HEK293 (cell line): Measurements from ENCODE around the gene DHCR7.
A peak's percentile ranks its signal among the peaks of the same experiment; 100 is the strongest.

Experiments
- CTCF ChIA-PET: fragments of 350-600 bp; formaldehyde crosslinking; extraction: SDS; loops from one replicate; lab custom pipeline; 2021; ENCODE audit warnings: antibody characterized with exemption; lab: Yijun Ruan, JAX
- POLR2A ChIA-PET: fragments of 300-600 bp; formaldehyde crosslinking; extraction: SDS; loops from one replicate; lab custom pipeline; 2020; ENCODE audit warnings: antibody characterized with exemption, inconsistent platforms; lab: Yijun Ruan, JAX
- H3K27ac ChIP-seq: fragments of 200-500 bp; sonication (Bioruptor generic); 2 replicates; pipeline ENCODE4 v1.5.1; 2014; ENCODE audit warnings: low read depth, low read length, control low read depth, inconsistent platforms; ENCODE audit errors: extremely low read depth
- H3K36me3 ChIP-seq, 2 experiments: fragments of 200-500 bp in 1 of 2; sonication (Bioruptor generic) in 1 of 2; 1 replicate in 1 of 2; 2 replicates in 1 of 2; pipeline ENCODE4 v1.5.1; 2014 to 2017; ENCODE audit warnings: inconsistent platforms in 2 of 2, low read length in 2 of 2; ENCODE audit not compliant: control insufficient read depth in 2 of 2, insufficient read depth in 1 of 2
- H3K4me1 ChIP-seq: fragments of 200-500 bp; sonication (Bioruptor generic); 2 replicates; pipeline ENCODE4 v1.5.1; 2014; ENCODE audit warnings: mild to moderate bottlenecking, low read length, inconsistent platforms; ENCODE audit not compliant: control insufficient read depth, insufficient read depth
- H3K4me3 ChIP-seq: 2 replicates; pipeline ENCODE4 v1.5.1; 2011; ENCODE audit warnings: low read depth, mild to moderate bottlenecking, control low read depth, low read length, moderate library complexity
- H3K9me3 ChIP-seq: fragments of 200-500 bp; sonication (Bioruptor generic); 2 replicates; pipeline ENCODE4 v1.5.1; 2014; ENCODE audit warnings: low read depth, low read length, inconsistent platforms; ENCODE audit not compliant: control insufficient read depth, insufficient read depth
- GFI1B ChIP-seq: fragments of 450-650 bp; formaldehyde crosslinking; IDR thresholded peaks from 2 replicates; pipeline ENCODE4 v1.5.1; 2016; ENCODE audit warnings: missing biosample characterization, missing genetic modification characterization
- GLI2 ChIP-seq: fragments of 450-650 bp; formaldehyde crosslinking; IDR thresholded peaks from 2 replicates; pipeline ENCODE4; 2017; ENCODE audit warnings: missing biosample characterization, missing genetic modification characterization, low read depth, borderline replicate concordance
- HOXC10 ChIP-seq: sonication (generic); formaldehyde crosslinking; IDR thresholded peaks from 2 replicates; pipeline ENCODE4 v1.8.1; 2023; ENCODE audit warnings: mild to moderate bottlenecking, missing genetic modification reagents
- KLF7 ChIP-seq: fragments of 450-650 bp; formaldehyde crosslinking; IDR thresholded peaks from 2 replicates; pipeline ENCODE4 v1.5.1; 2016; ENCODE audit warnings: missing biosample characterization, missing genetic modification characterization, borderline replicate concordance
- SALL2 ChIP-seq: fragments of 450-650 bp; formaldehyde crosslinking; IDR thresholded peaks from 2 replicates; pipeline ENCODE4 v1.5.0; 2017; ENCODE audit warnings: missing biosample characterization, mild to moderate bottlenecking, missing genetic modification characterization, borderline replicate concordance
- TCF7L2 ChIP-seq: IDR thresholded peaks from 2 replicates; pipeline ENCODE4 v1.6.1; 2011; ENCODE audit warnings: low read depth, mild to moderate bottlenecking, inconsistent platforms, low read length, moderate library complexity, borderline replicate concordance
- ZBTB7A ChIP-seq: fragments of 450-650 bp; formaldehyde crosslinking; IDR thresholded peaks from 2 replicates; pipeline ENCODE4 v1.5.1; 2016; ENCODE audit warnings: low read depth, missing biosample characterization, missing genetic modification characterization
- ZNF112 ChIP-seq: fragments of 450-650 bp; formaldehyde crosslinking; IDR thresholded peaks from 2 replicates; pipeline ENCODE4 v1.5.0; 2017; ENCODE audit warnings: missing biosample characterization, missing genetic modification characterization
- ZNF140 ChIP-seq: fragments of 450-650 bp; formaldehyde crosslinking; IDR thresholded peaks from 2 replicates; pipeline ENCODE4 v1.5.1; 2016; ENCODE audit warnings: missing biosample characterization, missing genetic modification characterization
- ZNF211 ChIP-seq: fragments of 450-650 bp; formaldehyde crosslinking; IDR thresholded peaks from 2 replicates; pipeline ENCODE4 v1.5.1; 2016; ENCODE audit warnings: low read depth, missing biosample characterization, missing genetic modification characterization
- ZNF223 ChIP-seq: fragments of 450-650 bp; formaldehyde crosslinking; IDR thresholded peaks from 2 replicates; pipeline ENCODE4 v1.5.1; 2016; ENCODE audit warnings: missing biosample characterization, missing genetic modification characterization
- ZNF354C ChIP-seq: fragments of 450-650 bp; formaldehyde crosslinking; IDR thresholded peaks from 2 replicates; pipeline ENCODE4 v1.5.1; 2016; ENCODE audit warnings: missing biosample characterization, missing genetic modification characterization, low read depth, borderline replicate concordance
- ZNF366 ChIP-seq: fragments of 450-650 bp; formaldehyde crosslinking; conservative IDR thresholded peaks from 2 replicates; pipeline ENCODE4 v1.5.1; 2016; ENCODE audit warnings: missing biosample characterization, missing genetic modification characterization
- ZNF404 ChIP-seq: fragments of 450-650 bp; formaldehyde crosslinking; IDR thresholded peaks from 2 replicates; pipeline ENCODE4 v1.5.1; 2017; ENCODE audit warnings: missing biosample characterization, missing genetic modification characterization
- ZNF510 ChIP-seq: fragments of 450-650 bp; formaldehyde crosslinking; IDR thresholded peaks from 2 replicates; pipeline ENCODE4 v1.5.1; 2018; ENCODE audit warnings: mild to moderate bottlenecking, missing genetic modification characterization, missing biosample characterization; ENCODE audit not compliant: insufficient replicate concordance
- ZNF558 ChIP-seq: fragments of 450-650 bp; formaldehyde crosslinking; IDR thresholded peaks from 2 replicates; pipeline ENCODE4 v1.5.1; 2016; ENCODE audit warnings: missing biosample characterization, missing genetic modification characterization
- ZNF621 ChIP-seq: fragments of 450-650 bp; formaldehyde crosslinking; IDR thresholded peaks from 2 replicates; pipeline ENCODE4 v1.5.1; 2017; ENCODE audit warnings: missing biosample characterization, missing genetic modification characterization
- ZNF701 ChIP-seq: fragments of 450-650 bp; formaldehyde crosslinking; IDR thresholded peaks from 2 replicates; pipeline ENCODE4 v1.5.1; 2016; ENCODE audit warnings: missing biosample characterization, missing genetic modification characterization
- ZNF768 ChIP-seq: fragments of 450-650 bp; formaldehyde crosslinking; IDR thresholded peaks from 2 replicates; pipeline ENCODE4 v1.5.1; 2018; ENCODE audit warnings: missing biosample characterization, mild to moderate bottlenecking, missing genetic modification characterization
- ZNF791 ChIP-seq: fragments of 450-650 bp; formaldehyde crosslinking; IDR thresholded peaks from 2 replicates; pipeline ENCODE4 v1.5.1; 2016; ENCODE audit warnings: missing biosample characterization, missing genetic modification characterization
- TF ChIP-seq, protein P1 (sequence below): fragments of 450-650 bp; formaldehyde crosslinking; IDR thresholded peaks from 2 replicates; pipeline ENCODE4 v1.5.0; 2017; ENCODE audit warnings: missing biosample characterization, missing genetic modification characterization, borderline replicate concordance
- TF ChIP-seq, protein P2 (sequence below): fragments of 450-650 bp; formaldehyde crosslinking; IDR thresholded peaks from 2 replicates; pipeline ENCODE4 v1.5.1; 2017; ENCODE audit warnings: missing biosample characterization, missing genetic modification characterization
- TF ChIP-seq, protein P3 (sequence below): fragments of 450-650 bp; formaldehyde crosslinking; IDR thresholded peaks from 2 replicates; pipeline ENCODE4 v1.5.1; 2016; ENCODE audit warnings: missing biosample characterization, missing genetic modification characterization

DHCR7 gene

DNA sequence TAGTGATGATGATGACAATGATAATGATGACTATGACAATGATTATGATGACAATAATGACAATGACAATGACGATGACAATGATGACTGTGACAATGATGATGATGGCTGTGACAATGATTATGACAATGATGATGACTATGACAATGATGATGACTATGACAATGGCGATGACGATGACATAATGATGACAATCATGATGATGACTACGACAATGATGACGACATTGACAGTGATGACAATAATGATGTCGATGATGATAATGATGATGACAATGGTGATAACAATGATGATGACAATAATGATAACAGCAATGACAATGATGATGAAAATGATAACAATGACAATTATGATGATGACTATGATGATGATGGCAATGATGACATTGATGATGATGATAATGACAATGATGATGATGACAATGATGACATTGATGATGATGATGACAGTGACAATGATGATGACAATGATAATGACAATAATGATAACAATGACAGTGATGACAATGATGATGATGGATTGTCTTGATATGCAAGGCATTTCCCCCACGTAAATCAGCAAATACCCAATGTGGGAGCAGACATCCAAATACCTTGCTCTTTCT, 37.7 kb downstream of the DHCR7 start (continued):
- TF ChIP-seq, protein P1, sequence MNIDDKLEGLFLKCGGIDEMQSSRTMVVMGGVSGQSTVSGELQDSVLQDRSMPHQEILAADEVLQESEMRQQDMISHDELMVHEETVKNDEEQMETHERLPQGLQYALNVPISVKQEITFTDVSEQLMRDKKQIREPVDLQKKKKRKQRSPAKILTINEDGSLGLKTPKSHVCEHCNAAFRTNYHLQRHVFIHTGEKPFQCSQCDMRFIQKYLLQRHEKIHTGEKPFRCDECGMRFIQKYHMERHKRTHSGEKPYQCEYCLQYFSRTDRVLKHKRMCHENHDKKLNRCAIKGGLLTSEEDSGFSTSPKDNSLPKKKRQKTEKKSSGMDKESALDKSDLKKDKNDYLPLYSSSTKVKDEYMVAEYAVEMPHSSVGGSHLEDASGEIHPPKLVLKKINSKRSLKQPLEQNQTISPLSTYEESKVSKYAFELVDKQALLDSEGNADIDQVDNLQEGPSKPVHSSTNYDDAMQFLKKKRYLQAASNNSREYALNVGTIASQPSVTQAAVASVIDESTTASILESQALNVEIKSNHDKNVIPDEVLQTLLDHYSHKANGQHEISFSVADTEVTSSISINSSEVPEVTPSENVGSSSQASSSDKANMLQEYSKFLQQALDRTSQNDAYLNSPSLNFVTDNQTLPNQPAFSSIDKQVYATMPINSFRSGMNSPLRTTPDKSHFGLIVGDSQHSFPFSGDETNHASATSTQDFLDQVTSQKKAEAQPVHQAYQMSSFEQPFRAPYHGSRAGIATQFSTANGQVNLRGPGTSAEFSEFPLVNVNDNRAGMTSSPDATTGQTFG (tag by site-specific recombination) = peak; percentile 90
- TF ChIP-seq HOXC10 (CRISPR knock-in tag) (no peak), SALL2 (tag by site-specific recombination) (peak; percentile 79; the same call in 1 of the 2 replicates), ZNF112 (tag by site-specific recombination) (no peak), TCF7L2 (no peak), ZNF558 (tag by site-specific recombination) (no peak), ZNF140 (tag by site-specific recombination) (no peak), ZNF354C (tag by site-specific recombination) (no peak), ZNF404 (tag by site-specific recombination) (no peak), ZNF768 (tag by site-specific recombination) (no peak), ZNF223 (tag by site-specific recombination) (no peak), ZNF366 (tag by site-specific recombination) (no peak), ZNF791 (tag by site-specific recombination) (no peak)
- TF ChIP-seq, protein P2, sequence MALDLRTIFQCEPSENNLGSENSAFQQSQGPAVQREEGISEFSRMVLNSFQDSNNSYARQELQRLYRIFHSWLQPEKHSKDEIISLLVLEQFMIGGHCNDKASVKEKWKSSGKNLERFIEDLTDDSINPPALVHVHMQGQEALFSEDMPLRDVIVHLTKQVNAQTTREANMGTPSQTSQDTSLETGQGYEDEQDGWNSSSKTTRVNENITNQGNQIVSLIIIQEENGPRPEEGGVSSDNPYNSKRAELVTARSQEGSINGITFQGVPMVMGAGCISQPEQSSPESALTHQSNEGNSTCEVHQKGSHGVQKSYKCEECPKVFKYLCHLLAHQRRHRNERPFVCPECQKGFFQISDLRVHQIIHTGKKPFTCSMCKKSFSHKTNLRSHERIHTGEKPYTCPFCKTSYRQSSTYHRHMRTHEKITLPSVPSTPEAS (tag by site-specific recombination) = no peak

DNA sequence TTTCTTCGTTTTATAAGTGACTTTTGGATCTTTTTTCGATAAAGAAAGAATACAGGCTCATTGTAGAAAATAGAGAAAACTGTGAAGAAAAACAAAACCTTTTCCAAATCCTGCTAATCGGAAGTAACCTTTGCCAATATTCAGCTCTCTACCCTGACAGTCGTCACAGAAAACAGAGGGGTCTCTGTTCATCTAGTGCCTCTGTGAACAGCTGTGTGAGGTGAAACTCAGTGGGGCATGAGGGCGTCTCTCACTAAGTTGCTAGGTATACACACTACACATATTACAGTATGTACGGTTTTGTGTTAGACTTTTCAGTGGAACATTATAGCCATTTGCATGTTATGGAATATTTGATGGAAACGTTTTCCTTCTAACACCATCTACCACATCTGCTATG, 39.4 kb downstream of the DHCR7 start:
- TF ChIP-seq ZNF211 (tag by site-specific recombination) = no peak
- TF ChIP-seq ZNF768 (tag by site-specific recombination) = no peak
- no peak for TF ChIP-seq ZBTB7A (tag by site-specific recombination)
- TF ChIP-seq, protein P3, sequence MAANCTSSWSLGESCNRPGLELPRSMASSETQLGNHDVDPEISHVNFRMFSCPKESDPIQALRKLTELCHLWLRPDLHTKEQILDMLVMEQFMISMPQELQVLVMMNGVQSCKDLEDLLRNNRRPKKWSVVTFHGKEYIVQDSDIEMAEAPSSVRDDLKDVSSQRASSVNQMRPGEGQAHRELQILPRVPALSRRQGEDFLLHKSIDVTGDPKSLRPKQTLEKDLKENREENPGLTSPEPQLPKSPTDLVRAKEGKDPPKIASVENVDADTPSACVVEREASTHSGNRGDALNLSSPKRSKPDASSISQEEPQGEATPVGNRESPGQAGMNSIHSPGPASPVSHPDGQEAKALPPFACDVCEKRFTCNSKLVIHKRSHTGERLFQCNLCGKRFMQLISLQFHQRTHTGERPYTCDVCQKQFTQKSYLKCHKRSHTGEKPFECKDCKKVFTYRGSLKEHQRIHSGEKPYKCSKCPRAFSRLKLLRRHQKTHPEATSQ (tag by site-specific recombination) = no peak
- no peak for TF ChIP-seq GLI2 (tag by site-specific recombination)
- no peak for TF ChIP-seq ZNF621 (tag by site-specific recombination)
- TF ChIP-seq ZNF701 (tag by site-specific recombination) = no peak
- no peak for TF ChIP-seq KLF7
- no peak for TF ChIP-seq ZNF510 (tag by site-specific recombination)
- no peak for TF ChIP-seq GFI1B (tag by site-specific recombination)
- no peaks in the 10 kb centered on the region for H3K36me3 ChIP-seq
- H3K9me3 ChIP-seq = no peaks in the 10 kb centered on the region
- H3K4me3 ChIP-seq = no peak overlapping the region
- CTCF ChIA-PET = interaction anchor here (0.6 kb wide), 1 partner anchor 44 kb away, joined by 3 read pairs; the partner anchor contains the start of gene NADSYN1
- H3K4me1 ChIP-seq = no peaks in the 10 kb centered on the region
- POLR2A ChIA-PET = no interaction called here
- H3K27ac ChIP-seq = no peak overlapping the region
